HT-29 (cell line): ENCODE data around the gene SURF4. TPM values are rescaled to one million over a fixed set of nuclear protein-coding genes. Genes with fewer than 3 reads are reported as not detected.

Source experiments
- small RNA-seq: library from RNA; depleted of rRNA; stranded (forward); fragments of <200 nt; gene quantifications from one replicate; pipeline ENCODE3, GENCODE V24; 2014
- total RNA-seq: library from RNA; depleted of rRNA; stranded (reverse); fragments of >200 nt; shearing (Covaris generic); gene quantifications from 2 replicates; pipeline ENCODE4 v1.2.3, GENCODE V29; 2014; rRNA removed

SURF4 gene
- total RNA-seq, 1 experiment from 2014 or later: 297 TPM

Small RNA genes lying within 50 kb of the gene (small RNA-seq; reads per million reads assigned to genes)
- gene RF00019 (not detected), gene SNORD24 (not detected), gene SNORD36A (not detected), gene SNORD36B (not detected), gene SNORD36C (not detected)

Other genes with a start within 250 kb of the SURF4 start
- gene GBGT1, start 212.1 kb downstream of the SURF4 start, total RNA-seq: not detected in 2 replicates
- gene OBP2B, start 166.8 kb downstream of the SURF4 start, total RNA-seq: not detected in 2 replicates
- 3.1 and 4.8 TPM in 2 replicates for gene ABO, start 100.9 kb downstream of the SURF4 start, total RNA-seq
- gene SURF6, start 39.9 kb downstream of the SURF4 start, total RNA-seq: 30.4 and 32.1 TPM in 2 replicates
- 55.0 and 58.8 TPM in 2 replicates for gene MED22, start 27.9 kb downstream of the SURF4 start, total RNA-seq
- 2,195 and 2,237 TPM in 2 replicates for gene RPL7A, start 27.8 kb downstream of the SURF4 start, total RNA-seq
- gene SURF1, start 19.6 kb downstream of the SURF4 start, total RNA-seq: 27.7 and 32.7 TPM in 2 replicates
- gene SURF2, start 19.5 kb downstream of the SURF4 start, total RNA-seq: 94.2 and 135 TPM in 2 replicates
- not detected in 2 replicates for gene STKLD1, start 306 bp upstream of the SURF4 start, total RNA-seq
- gene REXO4, start 42.0 kb upstream of the SURF4 start, total RNA-seq: 30.7 and 32.3 TPM in 2 replicates
- 0.39 and 1.0 TPM in 2 replicates for gene ADAMTS13, start 46.3 kb upstream of the SURF4 start, total RNA-seq
- 48.0 and 59.5 TPM in 2 replicates for gene CACFD1, start 83.9 kb upstream of the SURF4 start, total RNA-seq
- 12.5 and 14.4 TPM in 2 replicates for gene SLC2A6, start 103.0 kb upstream of the SURF4 start, total RNA-seq
- not detected in 2 replicates for gene MYMK, start 148.9 kb upstream of the SURF4 start, total RNA-seq
- 0.16 and 0.25 TPM in 2 replicates for gene ADAMTSL2, start 158.6 kb upstream of the SURF4 start, total RNA-seq
- not detected in 2 replicates for gene FAM163B, start 233.3 kb upstream of the SURF4 start, total RNA-seq